CD8-positive, alpha-beta memory T cell (primary cell): Measurements from ENCODE around the gene LRRC72. TPM values are rescaled to one million over a fixed set of nuclear protein-coding genes. Genes with fewer than 3 reads are reported as not detected.
"Not testable (repeated sequence)": the region's sequence is repeated elsewhere in the genome, so short reads cannot be mapped to it uniquely, and the experiment has no call there.

Experiments
- CTCF ChIA-PET: fragments of 350-600 bp; sonication (Branson Sonifier 250); formaldehyde crosslinking; loops from one replicate; lab custom pipeline; 2021; ENCODE audit warnings: antibody characterized with exemption; lab: Charles Lee
- POLR2A ChIA-PET: fragments of 350-600 bp; sonication (Branson Sonifier 250); formaldehyde crosslinking; loops from one replicate; lab custom pipeline; 2021; ENCODE audit warnings: antibody characterized with exemption; lab: Charles Lee
- DNase-seq, 5 donors: peaks; one replicate each; pipeline versions ENCODE4 v3.0.0 to v3.0.0-alpha.2; 2020 to 2022; ENCODE audit warnings: mixed read lengths in 1 of 5
- H3K27ac ChIP-seq: one replicate; pipeline ENCODE4 v1.7.0; 2013; ENCODE audit warnings: low read depth, mild to moderate bottlenecking, low read length, moderate library complexity
- H3K27me3 ChIP-seq: 2 replicates; pipeline ENCODE4 v1.7.0; 2013; ENCODE audit warnings: low read length, mild to moderate bottlenecking; ENCODE audit not compliant: insufficient read depth, poor library complexity, severe bottlenecking
- H3K36me3 ChIP-seq: 2 replicates; pipeline ENCODE4 v1.7.0; 2013; ENCODE audit warnings: mild to moderate bottlenecking, low read length, moderate library complexity; ENCODE audit not compliant: insufficient read depth
- H3K4me1 ChIP-seq: 2 replicates; pipeline ENCODE4 v1.7.0; 2013; ENCODE audit warnings: mild to moderate bottlenecking, low read length, moderate library complexity; ENCODE audit not compliant: insufficient read depth
- H3K4me3 ChIP-seq: 2 replicates; pipeline ENCODE4 v1.7.0; 2013; ENCODE audit warnings: mild to moderate bottlenecking, low read length
- H3K9me3 ChIP-seq: 2 replicates; pipeline ENCODE4 v1.7.0; 2013; ENCODE audit warnings: mild to moderate bottlenecking, low read length
- H3K27ac Mint-ChIP-seq, 8 donors: one replicate each; pipeline ENCODE4 v1.8.0; 2020 to 2021; ENCODE audit warnings: mixed read lengths in 8 of 8, mild to moderate bottlenecking in 6 of 8, inconsistent platforms in 3 of 8, moderate library complexity in 3 of 8
- H3K27me3 Mint-ChIP-seq, 2 donors: one replicate each; pipeline ENCODE4 v1.8.0; 2020 to 2021; ENCODE audit warnings: mixed read lengths in 2 of 2, mild to moderate bottlenecking in 1 of 2, moderate library complexity in 1 of 2
- H3K36me3 Mint-ChIP-seq, 3 donors: one replicate each; pipeline ENCODE4 v1.8.0; 2020 to 2021; ENCODE audit warnings: mixed read lengths in 3 of 3, inconsistent platforms in 1 of 3, mild to moderate bottlenecking in 1 of 3
- H3K4me1 Mint-ChIP-seq, 3 donors: one replicate each; pipeline ENCODE4 v1.8.0; 2020 to 2021; ENCODE audit warnings: mixed read lengths in 3 of 3, inconsistent platforms in 1 of 3, mild to moderate bottlenecking in 1 of 3
- H3K4me3 Mint-ChIP-seq, 7 donors: one replicate each; pipeline ENCODE4 v1.8.0; 2020 to 2021; ENCODE audit warnings: mixed read lengths in 7 of 7, mild to moderate bottlenecking in 6 of 7, moderate library complexity in 4 of 7, inconsistent platforms in 2 of 7
- H3K9me3 Mint-ChIP-seq, 5 donors: one replicate each; pipeline ENCODE4 v1.8.0; 2020 to 2022; ENCODE audit warnings: mixed read lengths in 5 of 5, mild to moderate bottlenecking in 3 of 5, moderate library complexity in 2 of 5, inconsistent platforms in 1 of 5
- polyA plus RNA-seq: library from polyadenylated mRNA; unstranded; fragments of 300-500 nt; fragmentation: Illumina TruSeq; gene quantifications from one replicate; pipeline ENCODE4 v1.2.3, GENCODE V29; 2021
- total RNA-seq, 2 experiments: library from RNA; stranded (reverse); gene quantifications; one replicate each; pipeline ENCODE4 v1.2.3, GENCODE V29; 2021

LRRC72 gene
- total and polyA plus RNA-seq, 3 experiments from 2014 or later: not detected

DNA sequence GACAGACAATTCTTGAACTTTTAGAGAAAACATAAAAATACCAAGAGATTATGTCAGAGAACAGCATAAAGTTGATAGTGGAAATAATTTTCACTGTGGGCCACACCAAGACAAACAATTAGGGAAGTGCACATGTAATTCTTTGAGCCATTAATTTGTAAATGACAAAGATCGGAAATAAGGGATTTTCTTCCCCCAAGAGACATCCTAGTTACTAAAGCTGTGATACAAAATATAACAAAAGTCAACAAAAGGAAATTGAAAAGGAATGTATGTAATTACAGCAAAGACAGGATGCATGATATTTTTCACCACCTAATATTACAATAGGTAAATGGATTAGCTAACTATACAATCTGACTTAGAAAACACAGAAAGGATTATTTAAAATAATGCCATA, 12.4 kb upstream of the LRRC72 start:
- no peaks in the 10 kb centered on the region for H3K4me1 Mint-ChIP-seq
- no peak overlapping the region for H3K4me3 ChIP-seq
- no peaks in the 10 kb centered on the region for H3K4me1 ChIP-seq
- ChIA-PET POLR2A (no interaction called here), CTCF (no interaction called here)
- no peak overlapping the region for H3K4me3 Mint-ChIP-seq
- DNase-seq: no peak
- no peaks in the 10 kb centered on the region for H3K36me3 Mint-ChIP-seq
- H3K27me3 Mint-ChIP-seq: peaks cover 3 to 11% of the 10 kb centered on the region in 2 donors
- no peak overlapping the region for H3K27ac ChIP-seq
- H3K9me3 ChIP-seq: no peaks in the 10 kb centered on the region
- no peaks in the 10 kb centered on the region for H3K36me3 ChIP-seq
- no peak overlapping the region for H3K27ac Mint-ChIP-seq
- no peaks in the 10 kb centered on the region for H3K27me3 ChIP-seq
- H3K9me3 Mint-ChIP-seq: peaks cover 0 to 2% (median 0%) of the 10 kb centered on the region in 5 donors

DNA sequence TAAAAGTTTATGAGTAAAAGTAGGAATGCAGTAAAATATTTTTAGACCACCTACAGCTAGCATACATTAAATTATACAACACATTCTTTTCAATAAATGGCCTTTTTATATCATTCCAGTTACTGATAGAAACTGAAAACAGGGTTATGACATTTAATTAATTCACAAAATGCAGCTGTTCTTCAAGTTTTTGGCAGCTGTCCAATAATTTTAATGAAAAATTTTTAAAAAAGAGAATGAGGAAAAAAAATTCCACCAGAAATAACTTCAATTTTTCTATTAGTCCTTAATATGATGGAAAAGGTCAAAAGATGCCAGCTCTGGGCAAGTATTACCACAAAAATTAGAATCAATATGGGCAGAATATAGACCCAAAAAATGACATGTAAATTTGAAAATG, 11.9 kb upstream of the LRRC72 start:
- H3K27ac ChIP-seq: no peak overlapping the region
- POLR2A ChIA-PET: no interaction called here
- Mint-ChIP-seq H3K27me3 (peaks cover 3 to 10% of the 10 kb centered on the region in 2 donors), H3K36me3 (no peaks in the 10 kb centered on the region), H3K4me1 (no peaks in the 10 kb centered on the region), H3K9me3 (peaks cover 0 to 2% (median 0%) of the 10 kb centered on the region in 5 donors), H3K27ac (no peak overlapping the region), H3K4me3 (no peak overlapping the region)
- no peak for DNase-seq
- no peaks in the 10 kb centered on the region for H3K27me3 ChIP-seq
- no peak overlapping the region for H3K4me3 ChIP-seq
- H3K9me3 ChIP-seq: no peaks in the 10 kb centered on the region
- CTCF ChIA-PET: no interaction called here
- no peaks in the 10 kb centered on the region for H3K4me1 ChIP-seq
- no peaks in the 10 kb centered on the region for H3K36me3 ChIP-seq

DNA sequence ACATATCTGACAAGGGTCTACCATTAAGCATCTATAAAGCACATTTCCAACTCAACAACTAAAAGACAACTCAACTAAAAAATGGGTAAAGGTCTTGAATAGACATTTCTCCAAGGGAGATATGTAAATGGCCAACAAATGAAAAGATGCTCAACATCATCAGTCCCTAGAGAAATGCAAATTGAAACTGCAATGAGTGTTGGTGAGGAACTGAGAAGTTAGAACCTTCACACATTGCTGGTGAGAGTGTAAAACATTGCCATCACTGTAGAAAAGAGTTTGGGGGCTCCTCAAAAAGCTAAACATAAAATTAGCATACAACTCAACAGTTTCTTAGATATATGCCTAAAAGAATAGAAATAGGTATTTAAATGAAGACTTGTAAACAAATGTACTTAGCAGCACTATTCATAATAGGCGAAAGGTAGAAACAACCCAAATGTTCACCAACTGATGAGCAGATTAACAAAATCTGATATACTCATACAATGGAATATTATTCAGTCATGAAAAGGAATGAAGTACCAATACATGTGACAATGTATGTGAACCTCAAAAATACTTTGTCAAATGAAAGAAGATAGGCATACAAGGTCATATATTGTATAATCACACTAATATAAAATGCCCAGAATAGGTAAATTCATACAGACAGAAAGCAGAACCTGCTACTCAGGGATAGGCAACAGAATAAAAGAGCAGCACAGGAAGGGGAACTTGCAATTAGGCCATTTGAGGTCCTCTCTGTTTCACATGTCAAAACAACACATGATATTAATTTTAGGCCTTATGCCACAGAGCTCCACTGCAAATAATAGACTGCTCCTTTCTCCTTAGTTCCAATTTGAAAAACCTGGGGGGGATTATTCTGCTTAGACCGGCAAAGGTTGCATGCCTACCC, 10.6 kb upstream of the LRRC72 start:
- Histone ChIP-seq H3K4me1 (no peaks in the 10 kb centered on the region), H3K27ac (no peak overlapping the region), H3K9me3 (no peaks in the 10 kb centered on the region), H3K27me3 (no peaks in the 10 kb centered on the region), H3K36me3 (no peaks in the 10 kb centered on the region), H3K4me3 (no peak overlapping the region)
- ChIA-PET CTCF (no interaction called here), POLR2A (no interaction called here)
- Mint-ChIP-seq H3K27ac (no peak overlapping the region), H3K4me3 (no peak overlapping the region), H3K4me1 (no peaks in the 10 kb centered on the region), H3K36me3 (peaks cover 0 to 3% (median 0%) of the 10 kb centered on the region in 3 donors), H3K9me3 (peaks cover 0 to 5% (median 0%) of the 10 kb centered on the region in 5 donors), H3K27me3 (peaks cover 8 to 9% of the 10 kb centered on the region in 2 donors)
- DNase-seq: no peak

DNA sequence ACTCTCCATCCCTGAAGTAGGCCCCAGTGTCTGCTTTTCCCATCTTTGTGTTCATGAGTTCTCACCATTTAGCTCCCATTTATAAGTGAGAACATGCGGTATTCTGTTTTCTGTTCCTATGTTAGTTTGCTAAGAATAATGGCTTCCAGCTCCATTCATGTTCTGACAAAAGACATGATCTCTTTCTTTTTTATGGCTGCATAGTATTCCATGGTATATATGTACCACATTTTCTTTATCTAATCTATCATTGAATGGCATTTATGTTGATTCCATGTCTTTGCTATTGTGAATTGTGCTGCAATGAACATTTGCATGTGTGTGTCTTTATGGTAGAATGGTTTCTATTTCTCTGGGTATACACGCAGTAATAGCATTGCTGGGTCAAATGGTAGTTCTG, 6.6 kb upstream of the LRRC72 start:
- POLR2A ChIA-PET, H3K27ac ChIP-seq, H3K4me3 Mint-ChIP-seq, CTCF ChIA-PET, H3K27me3 ChIP-seq, H3K36me3 ChIP-seq, H3K4me3 ChIP-seq, H3K9me3 ChIP-seq, H3K4me1 Mint-ChIP-seq, H3K9me3 Mint-ChIP-seq, H3K27ac Mint-ChIP-seq, H3K36me3 Mint-ChIP-seq, H3K4me1 ChIP-seq, DNase-seq: not testable (repeated sequence)
- peaks cover 9 to 12% of the 10 kb centered on the region in 2 donors for H3K27me3 Mint-ChIP-seq

DNA sequence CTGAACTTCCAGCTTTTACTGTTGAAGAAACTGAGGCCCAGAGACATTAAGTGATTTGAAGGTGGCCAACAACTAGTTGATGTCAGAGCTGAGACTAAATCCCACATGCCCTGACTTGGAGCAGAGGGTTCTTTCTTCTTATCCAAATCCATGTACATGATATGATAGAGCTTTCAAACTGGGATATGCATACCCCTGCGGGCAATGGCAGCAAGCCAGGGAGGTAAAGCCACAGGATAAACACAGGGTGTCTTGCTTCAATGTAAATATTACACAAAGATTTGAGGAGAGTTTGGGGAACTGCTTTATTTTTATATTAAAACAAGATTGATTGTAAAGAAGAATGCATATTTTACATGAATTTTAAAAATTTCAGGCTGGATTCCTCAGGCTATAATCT, 2.3 kb upstream of the LRRC72 start:
- POLR2A ChIA-PET: no interaction called here
- Histone ChIP-seq H3K9me3 (no peaks in the 10 kb centered on the region), H3K27ac (no peak overlapping the region), H3K36me3 (no peaks in the 10 kb centered on the region), H3K4me3 (no peak overlapping the region), H3K27me3 (no peaks in the 10 kb centered on the region), H3K4me1 (no peaks in the 10 kb centered on the region)
- H3K27ac Mint-ChIP-seq: no peak overlapping the region
- no peak for DNase-seq
- peaks cover 3 to 8% of the 10 kb centered on the region in 2 donors for H3K27me3 Mint-ChIP-seq
- CTCF ChIA-PET: no interaction called here
- H3K4me1 Mint-ChIP-seq: no peaks in the 10 kb centered on the region
- peaks cover 0 to 3% (median 0%) of the 10 kb centered on the region in 3 donors for H3K36me3 Mint-ChIP-seq
- H3K9me3 Mint-ChIP-seq: peaks cover 0 to 5% (median 0%) of the 10 kb centered on the region in 5 donors
- no peak overlapping the region for H3K4me3 Mint-ChIP-seq

DNA sequence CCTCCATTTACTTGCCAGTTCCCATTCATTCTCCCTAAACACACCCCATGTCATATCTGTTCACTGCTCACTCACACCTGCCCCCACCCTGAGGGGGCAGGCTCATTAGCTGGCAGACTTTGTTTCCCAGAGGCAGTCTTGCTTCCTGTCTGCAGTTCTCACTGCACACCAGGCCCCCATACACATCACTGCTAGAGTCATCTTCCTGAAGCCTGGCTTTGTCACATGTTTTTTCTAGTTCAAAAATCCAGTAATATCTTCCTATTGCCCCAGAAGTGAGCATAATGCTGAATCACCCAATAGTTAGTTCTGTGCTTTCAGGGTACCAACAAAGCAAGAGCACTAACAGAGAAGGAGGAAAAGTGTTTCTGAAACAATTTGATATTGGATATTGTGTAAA, 1.9 kb downstream of the LRRC72 start:
- Mint-ChIP-seq H3K27ac (no peak overlapping the region), H3K36me3 (no peaks in the 10 kb centered on the region), H3K4me3 (no peak overlapping the region), H3K27me3 (no peaks in the 10 kb centered on the region), H3K9me3 (no peaks in the 10 kb centered on the region), H3K4me1 (no peaks in the 10 kb centered on the region)
- H3K36me3 ChIP-seq: no peaks in the 10 kb centered on the region
- H3K27ac ChIP-seq: no peak overlapping the region
- POLR2A ChIA-PET: no interaction called here
- H3K4me1 ChIP-seq: no peaks in the 10 kb centered on the region
- no peak for DNase-seq
- no peak overlapping the region for H3K4me3 ChIP-seq
- no peaks in the 10 kb centered on the region for H3K27me3 ChIP-seq
- CTCF ChIA-PET: no interaction called here
- H3K9me3 ChIP-seq: no peaks in the 10 kb centered on the region

DNA sequence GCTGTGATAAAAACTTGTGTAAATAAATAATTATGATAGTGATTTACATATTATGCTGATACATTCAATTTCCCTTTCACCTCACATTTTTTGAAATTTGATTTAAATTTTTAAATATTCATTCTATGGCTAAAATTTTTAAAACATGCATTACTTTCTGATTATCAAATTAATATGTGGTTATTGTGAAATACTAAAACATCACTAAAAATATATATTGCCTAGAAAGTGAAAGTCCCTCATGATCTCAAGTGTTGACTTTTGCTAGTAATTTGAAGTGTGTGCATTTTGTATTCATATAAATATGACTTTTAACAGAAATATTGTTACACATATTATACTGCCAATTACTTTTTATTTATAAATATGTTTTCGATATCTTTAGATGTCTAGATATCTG, 3.1 kb downstream of the LRRC72 start:
- H3K4me1 ChIP-seq: no peaks in the 10 kb centered on the region
- Mint-ChIP-seq H3K4me1 (no peaks in the 10 kb centered on the region), H3K27me3 (no peaks in the 10 kb centered on the region), H3K9me3 (no peaks in the 10 kb centered on the region), H3K27ac (no peak overlapping the region), H3K36me3 (no peaks in the 10 kb centered on the region), H3K4me3 (no peak overlapping the region)
- H3K36me3 ChIP-seq: no peaks in the 10 kb centered on the region
- DNase-seq: no peak
- CTCF ChIA-PET: no interaction called here
- H3K27ac ChIP-seq: no peak overlapping the region
- H3K27me3 ChIP-seq: no peaks in the 10 kb centered on the region
- H3K9me3 ChIP-seq: no peaks in the 10 kb centered on the region
- no peak overlapping the region for H3K4me3 ChIP-seq
- POLR2A ChIA-PET: no interaction called here

DNA sequence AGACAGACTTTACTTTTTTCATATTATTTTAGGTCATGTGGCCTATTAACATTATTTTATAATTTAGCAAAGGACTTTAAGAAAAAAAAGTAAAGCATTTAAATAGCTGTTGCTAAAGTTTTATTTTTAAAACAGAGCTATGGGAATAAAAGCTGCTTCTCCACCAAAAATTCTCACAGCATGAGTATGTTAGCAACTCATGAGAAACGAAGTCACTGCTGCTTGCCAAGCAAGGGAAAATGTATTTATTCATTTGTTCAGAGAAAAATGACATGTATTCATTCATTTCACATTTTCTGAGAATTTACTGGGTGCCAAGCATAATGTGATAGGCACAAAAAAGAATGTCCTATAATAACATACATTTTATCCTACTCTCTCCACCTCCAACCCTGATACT, 5.1 kb downstream of the LRRC72 start:
- DNase-seq: no peak
- Histone ChIP-seq H3K4me3 (no peak overlapping the region), H3K36me3 (no peaks in the 10 kb centered on the region), H3K27ac (no peak overlapping the region), H3K27me3 (no peaks in the 10 kb centered on the region), H3K4me1 (no peaks in the 10 kb centered on the region), H3K9me3 (no peaks in the 10 kb centered on the region)
- ChIA-PET POLR2A (no interaction called here), CTCF (no interaction called here)
- no peak overlapping the region for H3K27ac Mint-ChIP-seq
- no peaks in the 10 kb centered on the region for H3K36me3 Mint-ChIP-seq
- H3K4me1 Mint-ChIP-seq: no peaks in the 10 kb centered on the region
- H3K4me3 Mint-ChIP-seq: no peak overlapping the region
- no peaks in the 10 kb centered on the region for H3K9me3 Mint-ChIP-seq
- no peaks in the 10 kb centered on the region for H3K27me3 Mint-ChIP-seq
